Activated CD8-positive, alpha-beta memory T cell treated with anti-CD3 and anti-CD28 coated beads, Interleukin-2, amount 50 U/mL, for 1 hour (primary cell): Measurements from ENCODE around the gene OR10C1.

Experiments
- DNase-seq: peaks from one replicate; pipeline ENCODE4 v3.0.0-alpha.2; 2020; ENCODE audit errors: extremely low read depth

The OR10C1 gene

GRCh38 chr6:29477923-29478450 lies 38.9 kb downstream of the OR10C1 start:
- DNase-seq: no peak

- DNase-seq: no peak
These were observed 39.6 kb downstream of the OR10C1 start for GRCh38 chr6:29478740-29479139.

GRCh38 chr6:29479560-29479959 lies 40.5 kb downstream of the OR10C1 start:
- no peak for DNase-seq

- DNase-seq: no peak
These were observed 44.1 kb downstream of the OR10C1 start for GRCh38 chr6:29483186-29483585.

- DNase-seq: no peak
These were observed 44.6 kb downstream of the OR10C1 start for GRCh38 chr6:29483735-29484134.

- no peak for DNase-seq
These were observed 47.5 kb downstream of the OR10C1 start for GRCh38 chr6:29486577-29486976.

- DNase-seq: no peak
These were observed 48.0 kb downstream of the OR10C1 start for GRCh38 chr6:29487131-29487530.

GRCh38 chr6:29487660-29488059 lies 48.6 kb downstream of the OR10C1 start, which contains the start of gene MAS1L:
MAS1L (minus strand) TSS chr6:29487956; CDS start chr6:29487902, 54 bp downstream.
- DNase-seq: no peak

- no peak for DNase-seq
These were observed 49.8 kb downstream of the OR10C1 start for GRCh38 chr6:29488874-29489273.

GRCh38 chr6:29489286-29489685 lies 50.2 kb downstream of the OR10C1 start:
- no peak for DNase-seq

- no peak for DNase-seq
These were observed 50.9 kb downstream of the OR10C1 start for GRCh38 chr6:29490055-29490454.

GRCh38 chr6:29490552-29490951 lies 51.4 kb downstream of the OR10C1 start:
- DNase-seq: no peak
